ENCODE results near the gene TPM4. TPM values are rescaled to one million over a fixed set of nuclear protein-coding genes. Genes with fewer than 3 reads are reported as not detected.

The TPM4 gene
- total RNA-seq, 2 donors from 2014 or later = 427 to 456 TPM

GRCh38 chr19:16136185-16136999 lies 60.1 kb downstream of the TPM4 start:
- ATAC-seq (replicated peaks in 1 of 2) (no peak), DNase-seq (no peak)
- Mint-ChIP-seq H3K36me3 (ENCODE audit: insufficient read depth in 2 of 2) (peaks cover 12 to 22% of the 10 kb centered on the region in 2 donors), H3K27me3 (ENCODE audit: low read depth) (no peaks in the 10 kb centered on the region), H3K4me1 (ENCODE audit: low read depth) (peaks cover 10% of the 10 kb centered on the region), H3K9me3 (peaks cover 5 to 6% of the 10 kb centered on the region in 2 donors), H3K27ac (no peak overlapping the region), H3K4me3 (no peak overlapping the region)

DNA sequence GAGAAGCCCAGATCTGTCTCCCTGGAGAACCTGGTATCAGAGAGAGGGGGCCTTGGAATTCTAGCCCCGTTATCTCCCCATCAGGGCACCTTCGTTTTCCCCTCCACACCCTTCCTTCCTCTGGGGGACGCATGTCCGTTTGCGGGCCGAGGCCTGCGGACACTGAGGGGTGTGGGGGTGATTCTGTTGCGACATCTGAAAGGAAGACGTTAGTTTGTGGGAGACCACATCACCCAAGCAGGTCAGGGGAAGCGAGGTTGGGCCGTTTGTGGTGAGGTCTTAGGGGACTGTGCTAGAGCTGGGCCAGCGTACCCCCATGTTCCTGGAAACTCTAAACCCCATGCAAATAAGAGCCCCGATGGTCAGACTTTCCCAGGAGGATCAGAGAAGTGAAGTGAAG lies 63.5 kb downstream of the TPM4 start:
- Mint-ChIP-seq H3K27me3 (ENCODE audit: low read depth) (no peaks in the 10 kb centered on the region), H3K4me3 (no peak overlapping the region), H3K4me1 (ENCODE audit: low read depth) (peaks cover 25% of the 10 kb centered on the region), H3K27ac (peak overlapping the region; percentile 33), H3K9me3 (no peaks in the 10 kb centered on the region), H3K36me3 (ENCODE audit: insufficient read depth in 2 of 2) (peaks cover 6% of the 10 kb centered on the region in 2 donors)
- ATAC-seq (replicated peaks in 1 of 2) = no peak
- peak in 1 of 2 donors; percentile 18 for DNase-seq

DNA sequence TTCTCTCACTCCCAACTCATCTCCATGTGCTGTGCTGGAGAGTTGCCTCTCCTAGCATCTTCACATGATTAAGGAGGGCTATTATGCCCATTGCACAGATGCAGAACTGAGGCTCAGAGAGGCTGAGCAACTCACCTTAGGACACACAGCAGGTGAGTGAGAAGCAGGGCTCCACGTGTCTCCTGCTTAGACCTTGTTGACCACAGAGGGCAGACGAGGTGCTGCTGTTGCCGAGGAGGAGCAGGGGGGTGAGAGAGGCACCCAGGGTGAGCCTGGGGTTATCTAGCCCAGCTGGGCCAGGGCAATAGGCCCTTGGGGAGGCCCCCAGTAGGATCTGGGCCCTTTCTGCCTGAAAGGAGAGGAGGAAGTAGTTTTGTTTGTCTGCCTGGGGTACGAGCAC lies 64.7 kb downstream of the TPM4 start:
- ATAC-seq (replicated peaks in 1 of 2) (no peak), DNase-seq (no peak)
- Mint-ChIP-seq H3K36me3 (ENCODE audit: insufficient read depth in 2 of 2) (peaks cover 6 to 8% of the 10 kb centered on the region in 2 donors), H3K4me1 (ENCODE audit: low read depth) (peaks cover 35% of the 10 kb centered on the region), H3K4me3 (no peak overlapping the region), H3K9me3 (no peaks in the 10 kb centered on the region), H3K27ac (peak overlapping the region; percentile 36), H3K27me3 (ENCODE audit: low read depth) (no peaks in the 10 kb centered on the region)

DNA sequence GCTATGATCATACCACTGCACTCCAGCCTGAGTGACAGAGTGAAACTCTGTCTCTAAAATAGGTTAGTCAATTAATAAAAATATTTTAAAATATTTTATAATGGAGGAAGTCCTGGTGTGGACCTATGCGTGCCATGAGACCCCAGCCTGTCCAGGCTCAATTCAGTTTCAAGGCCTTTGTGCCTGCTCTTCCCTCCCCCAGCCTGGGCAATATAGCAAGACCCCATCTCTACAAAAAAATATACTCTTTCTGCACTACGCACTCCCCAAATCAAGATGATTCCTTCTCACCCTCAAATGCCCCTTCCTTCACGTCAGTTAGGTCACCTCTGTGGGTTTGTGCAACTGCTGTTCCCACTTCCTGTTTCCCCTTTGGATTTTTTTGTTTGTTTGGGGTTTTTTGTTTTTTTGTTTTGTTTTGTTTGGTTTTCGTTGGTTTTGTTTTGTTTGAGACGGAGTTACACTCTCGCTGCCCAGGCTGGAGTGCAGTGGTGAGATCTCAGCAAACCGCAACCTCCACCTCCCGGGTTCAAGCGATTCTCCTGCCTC lies 65.8 kb downstream of the TPM4 start:
- Mint-ChIP-seq H3K27ac (peak overlapping the region; percentile 18), H3K36me3 (ENCODE audit: insufficient read depth in 2 of 2) (peaks cover 6 to 8% of the 10 kb centered on the region in 2 donors)
- no peak for ATAC-seq (replicated peaks in 1 of 2)

GRCh38 chr19:16143399-16144215 lies 67.3 kb downstream of the TPM4 start, which contains the start of gene HSH2D:
Gene HSH2D, plus strand, starts transcription at chr19:16143685. Its CDS starts 5,066 bp downstream, at chr19:16148751.
- Mint-ChIP-seq H3K9me3 (no peaks in the 10 kb centered on the region), H3K27ac (peak within 1 kb of the TSS; percentile 91), H3K27me3 (ENCODE audit: low read depth) (no peaks in the 10 kb centered on the region), H3K4me3 (peak within 1 kb of the TSS; percentile 95 to 99), H3K4me1 (ENCODE audit: low read depth) (peaks cover 39% of the 10 kb centered on the region), H3K36me3 (ENCODE audit: insufficient read depth in 2 of 2) (peaks cover 6 to 8% of the 10 kb centered on the region in 2 donors)
- peak; percentile 96 to 99 for ATAC-seq (replicated peaks in 1 of 2)
- peak; percentile 84 to 86 for DNase-seq

More for the DNA sequence above, 65.8 kb downstream of the TPM4 start:
- DNase-seq = no peak
- H3K9me3 Mint-ChIP-seq = no peaks in the 10 kb centered on the region
- H3K4me3 Mint-ChIP-seq = peak overlapping the region in 1 of 2 donors; percentile 5
- peaks cover 39% of the 10 kb centered on the region for H3K4me1 Mint-ChIP-seq (ENCODE audit: low read depth)
- no peaks in the 10 kb centered on the region for H3K27me3 Mint-ChIP-seq (ENCODE audit: low read depth)

- Mint-ChIP-seq H3K27me3 (ENCODE audit: low read depth) (no peaks in the 10 kb centered on the region), H3K4me3 (peak overlapping the region; percentile 95 to 99), H3K9me3 (no peaks in the 10 kb centered on the region), H3K4me1 (ENCODE audit: low read depth) (peaks cover 39% of the 10 kb centered on the region), H3K27ac (peak overlapping the region; percentile 91), H3K36me3 (ENCODE audit: insufficient read depth in 2 of 2) (peaks cover 6 to 10% of the 10 kb centered on the region in 2 donors)
- ATAC-seq (replicated peaks in 1 of 2) = peak; percentile 17 to 20
- no peak for DNase-seq
Observed at GRCh38 chr19:16144216-16144581, 67.9 kb downstream of the TPM4 start.

- ATAC-seq (replicated peaks in 1 of 2) (no peak), DNase-seq (no peak)
- no peaks in the 10 kb centered on the region for H3K27me3 Mint-ChIP-seq (ENCODE audit: low read depth)
- H3K27ac Mint-ChIP-seq = no peak overlapping the region
- H3K36me3 Mint-ChIP-seq (ENCODE audit: insufficient read depth in 2 of 2) = peaks cover 6 to 16% of the 10 kb centered on the region in 2 donors
- peak overlapping the region; percentile 49 to 99 for H3K4me3 Mint-ChIP-seq
- no peaks in the 10 kb centered on the region for H3K9me3 Mint-ChIP-seq
- H3K4me1 Mint-ChIP-seq (ENCODE audit: low read depth) = peaks cover 32% of the 10 kb centered on the region
Observed at GRCh38 chr19:16146112-16146511, 69.8 kb downstream of the TPM4 start.

- DNase-seq (no peak), ATAC-seq (replicated peaks in 1 of 2) (no peak)
- H3K4me3 Mint-ChIP-seq = no peak overlapping the region
- no peak overlapping the region for H3K27ac Mint-ChIP-seq
- peaks cover 4 to 14% of the 10 kb centered on the region in 2 donors for H3K36me3 Mint-ChIP-seq (ENCODE audit: insufficient read depth in 2 of 2)
- no peaks in the 10 kb centered on the region for H3K27me3 Mint-ChIP-seq (ENCODE audit: low read depth)
- peaks cover 22% of the 10 kb centered on the region for H3K4me1 Mint-ChIP-seq (ENCODE audit: low read depth)
- H3K9me3 Mint-ChIP-seq = no peaks in the 10 kb centered on the region
Observed at GRCh38 chr19:16148443-16149229, 72.3 kb downstream of the TPM4 start.

Other genes starting within 250 kb of the TPM4 start
- gene CYP4F2, start 178.4 kb upstream of the TPM4 start, total RNA-seq = under 1 TPM in 1 of 2 donors, not detected in 1; 0.19 TPM
- gene CYP4F11, start 142.0 kb upstream of the TPM4 start, total RNA-seq = not detected
- gene OR10H4, start 127.5 kb upstream of the TPM4 start, total RNA-seq = not detected
- gene RAB8A, start 35.4 kb downstream of the TPM4 start, total RNA-seq = 10 to 100 TPM; 95.9 to 99.2 TPM
- 10 to 100 TPM; 29.9 to 37.2 TPM for gene HSH2D, start 67.2 kb downstream of the TPM4 start, total RNA-seq
- not detected for gene CIB3, start 97.0 kb downstream of the TPM4 start, total RNA-seq
- 10 to 100 TPM; 47.0 to 49.5 TPM for gene FAM32A, start 108.9 kb downstream of the TPM4 start, total RNA-seq
- gene AP1M1, start 121.4 kb downstream of the TPM4 start, total RNA-seq = 100 to 1,000 TPM; 112 TPM
- under 1 TPM; 0.36 to 0.76 TPM for gene KLF2, start 248.3 kb downstream of the TPM4 start, total RNA-seq

Measured in activated T-cell treated with anti-CD3 and anti-CD28 coated beads, Interleukin-2, amount 50 U/mL, for 72 hours (primary cell).